WTC11 (cell line): ENCODE data around the gene BPIFB2. TPM values are rescaled to one million over a fixed set of nuclear protein-coding genes. Genes with fewer than 3 reads are reported as not detected.

Source experiments
- ATAC-seq: fragments of 200-7000 bp; cut with Tn5 transposase; 2 replicates; pipeline ENCODE4 v1.10.0; 2021; ENCODE audit warnings: mild to moderate bottlenecking, moderate library complexity
- CTCF ChIA-PET: fragments of 300-600 bp; sonication (Branson Sonifier 250); formaldehyde crosslinking; loops from one replicate; lab custom pipeline; 2021; ENCODE audit warnings: antibody characterized with exemption; lab: Charles Lee
- POLR2A ChIA-PET: fragments of 350-600 bp; sonication (Branson Sonifier 250); formaldehyde crosslinking; loops from one replicate; lab custom pipeline; 2021; ENCODE audit warnings: antibody characterized with exemption; lab: Charles Lee
- DNase-seq: peaks from one replicate; pipeline ENCODE4 v3.0.0; 2021; ENCODE audit warnings: low spot score
- H3K27ac Mint-ChIP-seq: 2 replicates; pipeline ENCODE4 v1.8.0; 2021; ENCODE audit warnings: mixed read lengths
- H3K27me3 Mint-ChIP-seq: 2 replicates; pipeline ENCODE4 v1.8.0; 2021; ENCODE audit warnings: low read depth, mild to moderate bottlenecking, moderate library complexity, mixed read lengths
- H3K36me3 Mint-ChIP-seq: 2 replicates; pipeline ENCODE4 v1.8.0; 2021; ENCODE audit warnings: mixed read lengths
- H3K4me1 Mint-ChIP-seq: 2 replicates; pipeline ENCODE4 v1.8.0; 2022; ENCODE audit warnings: mixed read lengths
- H3K4me3 Mint-ChIP-seq: 2 replicates; pipeline ENCODE4 v1.8.0; 2021; ENCODE audit warnings: mild to moderate bottlenecking, moderate library complexity, mixed read lengths
- H3K9me3 Mint-ChIP-seq: 2 replicates; pipeline ENCODE4 v1.8.0; 2021; ENCODE audit warnings: mixed read lengths
- CREM ChIP-seq: sonication (generic); formaldehyde crosslinking; IDR thresholded peaks from 2 replicates; pipeline ENCODE4 v1.8.1; 2022; ENCODE audit warnings: mild to moderate bottlenecking, missing genetic modification reagents, moderate library complexity
- ETV6 ChIP-seq: sonication (generic); formaldehyde crosslinking; IDR thresholded peaks from 2 replicates; pipeline ENCODE4 v1.8.1; 2022; ENCODE audit warnings: mild to moderate bottlenecking, missing genetic modification reagents
- FOXP1 ChIP-seq: sonication (generic); formaldehyde crosslinking; IDR thresholded peaks from 2 replicates; pipeline ENCODE4 v1.8.0; 2022; ENCODE audit warnings: missing genetic modification reagents, mild to moderate bottlenecking, moderate library complexity, borderline replicate concordance
- GTF2I ChIP-seq: fragments of 250-450 bp; sonication (Bioruptor Pico); conservative IDR thresholded peaks from 2 replicates; pipeline ENCODE4 v1.4.0; 2021; ENCODE audit warnings: mild to moderate bottlenecking
- JUN ChIP-seq: sonication (generic); formaldehyde crosslinking; IDR thresholded peaks from 2 replicates; pipeline ENCODE4 v1.8.0; 2023; ENCODE audit warnings: mild to moderate bottlenecking, missing genetic modification reagents
- NFYB ChIP-seq: sonication (generic); formaldehyde crosslinking; conservative IDR thresholded peaks from 2 replicates; pipeline ENCODE4 v1.8.0; 2022; ENCODE audit warnings: low read depth, missing genetic modification reagents
- NR1H2 ChIP-seq: sonication (generic); formaldehyde crosslinking; IDR thresholded peaks from 2 replicates; pipeline ENCODE4 v1.9.0; 2021; ENCODE audit warnings: mild to moderate bottlenecking, moderate library complexity, missing genetic modification reagents
- SMAD3 ChIP-seq: sonication (generic); formaldehyde crosslinking; IDR thresholded peaks from 2 replicates; pipeline ENCODE4 v1.8.0; 2022; ENCODE audit warnings: missing genetic modification reagents, mild to moderate bottlenecking, borderline replicate concordance
- ZNF121 ChIP-seq: sonication (generic); formaldehyde crosslinking; IDR thresholded peaks from 2 replicates; pipeline ENCODE4 v1.8.0; 2023; ENCODE audit warnings: missing genetic modification reagents
- total RNA-seq: library from RNA; stranded (reverse); gene quantifications from 3 replicates; pipeline ENCODE4 v1.2.3, GENCODE V29; 2021
- TF ChIP-seq, protein P1 (sequence below): sonication (generic); formaldehyde crosslinking; IDR thresholded peaks from 2 replicates; pipeline ENCODE4 v1.8.0; 2022; ENCODE audit warnings: mild to moderate bottlenecking, missing genetic modification reagents
- TF ChIP-seq, protein P2 (sequence below): fragments of 250-450 bp; sonication (Bioruptor Pico); IDR thresholded peaks from 2 replicates; pipeline ENCODE4 v1.9.0; 2021; ENCODE audit warnings: moderate library complexity, mild to moderate bottlenecking, inconsistent platforms, borderline replicate concordance
- TF ChIP-seq, protein P3 (sequence below): sonication (generic); formaldehyde crosslinking; IDR thresholded peaks from 2 replicates; pipeline ENCODE4 v1.8.1; 2023; ENCODE audit warnings: mild to moderate bottlenecking, missing genetic modification reagents
- TF ChIP-seq, protein P4 (sequence below): sonication (generic); formaldehyde crosslinking; IDR thresholded peaks from 2 replicates; pipeline ENCODE4 v1.8.1; 2023; ENCODE audit warnings: mild to moderate bottlenecking, missing genetic modification reagents, borderline replicate concordance
- TF ChIP-seq, protein P5 (sequence below): fragments of 200-600 bp; IDR thresholded peaks from 2 replicates; pipeline ENCODE4 v1.8.0; 2022; ENCODE audit warnings: antibody characterized with exemption
- TF ChIP-seq, protein P6 (sequence below): sonication (generic); formaldehyde crosslinking; IDR thresholded peaks from 2 replicates; pipeline ENCODE4 v1.8.0; 2023; ENCODE audit warnings: missing genetic modification reagents

The BPIFB2 gene
- total RNA-seq, 1 experiment from 2014 or later, result 0.09 TPM

DNA sequence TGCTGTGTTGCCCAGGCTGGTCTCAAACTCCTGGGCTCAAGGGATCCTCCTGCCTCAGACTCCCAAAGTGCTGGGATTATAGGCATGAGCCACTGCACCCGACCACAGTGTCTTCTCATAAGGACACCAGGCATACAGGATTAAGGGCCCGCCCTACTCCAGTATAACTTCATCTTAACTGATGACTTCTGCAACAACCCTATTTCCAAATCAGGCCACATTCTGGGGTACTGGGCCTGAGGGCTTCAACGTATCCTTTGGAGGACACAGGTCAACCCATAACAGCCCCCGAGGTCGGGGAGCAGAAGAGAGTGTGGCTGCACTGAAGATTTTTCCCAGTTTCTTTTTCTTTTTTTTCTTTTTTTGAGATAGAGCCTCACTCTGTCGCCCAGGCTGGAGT is 42.9 kb upstream of the BPIFB2 start:
- Mint-ChIP-seq H3K4me1 (peaks cover under 1% of the 10 kb centered on the region), H3K9me3 (no peaks in the 10 kb centered on the region)
- DNase-seq, result no peak
- CTCF ChIA-PET, result no interaction called here
- POLR2A ChIA-PET, result no interaction called here
- TF ChIP-seq ETV6 (CRISPR knock-in tag) (no peak), GTF2I (CRISPR knock-in tag) (no peak), FOXP1 (CRISPR knock-in tag) (no peak), SMAD3 (no peak), NR1H2 (no peak)
- TF ChIP-seq, protein P1, sequence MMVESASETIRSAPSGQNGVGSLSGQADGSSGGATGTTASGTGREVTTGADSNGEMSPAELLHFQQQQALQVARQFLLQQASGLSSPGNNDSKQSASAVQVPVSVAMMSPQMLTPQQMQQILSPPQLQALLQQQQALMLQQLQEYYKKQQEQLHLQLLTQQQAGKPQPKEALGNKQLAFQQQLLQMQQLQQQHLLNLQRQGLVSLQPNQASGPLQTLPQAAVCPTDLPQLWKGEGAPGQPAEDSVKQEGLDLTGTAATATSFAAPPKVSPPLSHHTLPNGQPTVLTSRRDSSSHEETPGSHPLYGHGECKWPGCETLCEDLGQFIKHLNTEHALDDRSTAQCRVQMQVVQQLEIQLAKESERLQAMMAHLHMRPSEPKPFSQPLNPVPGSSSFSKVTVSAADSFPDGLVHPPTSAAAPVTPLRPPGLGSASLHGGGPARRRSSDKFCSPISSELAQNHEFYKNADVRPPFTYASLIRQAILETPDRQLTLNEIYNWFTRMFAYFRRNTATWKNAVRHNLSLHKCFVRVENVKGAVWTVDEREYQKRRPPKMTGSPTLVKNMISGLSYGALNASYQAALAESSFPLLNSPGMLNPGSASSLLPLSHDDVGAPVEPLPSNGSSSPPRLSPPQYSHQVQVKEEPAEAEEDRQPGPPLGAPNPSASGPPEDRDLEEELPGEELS (CRISPR knock-in tag), result no peak
- TF ChIP-seq, all 79 proteins: peak for 0
- ATAC-seq, result no peak
- Mint-ChIP-seq H3K4me3 (no peak overlapping the region), H3K36me3 (no peaks in the 10 kb centered on the region), H3K27ac (no peak overlapping the region), H3K27me3 (no peaks in the 10 kb centered on the region; the same call in 1 of the 2 replicates)

DNA sequence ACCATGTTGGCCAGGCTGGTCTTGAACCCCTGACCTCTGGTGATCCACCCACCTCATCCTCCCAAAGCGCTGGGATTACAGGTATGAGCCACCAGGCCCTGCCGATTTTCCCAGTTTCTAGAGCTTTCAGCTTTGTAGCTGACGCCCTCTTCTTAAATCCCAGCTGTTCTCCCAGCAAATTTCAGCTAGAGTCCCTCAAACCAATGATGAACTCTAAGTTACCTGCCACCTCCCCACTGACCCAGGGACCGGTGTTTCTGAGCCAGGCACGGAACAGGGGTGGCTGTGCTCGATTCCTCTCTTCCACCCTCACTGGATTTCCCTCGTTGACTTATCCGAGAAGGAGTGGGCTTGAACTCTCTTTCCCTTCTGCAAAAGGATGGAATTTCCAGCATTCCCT is 42.4 kb upstream of the BPIFB2 start:
- Mint-ChIP-seq H3K27me3 (no peaks in the 10 kb centered on the region; the same call in none of the 2 replicates), H3K4me3 (no peak overlapping the region), H3K36me3 (no peaks in the 10 kb centered on the region), H3K27ac (no peak overlapping the region), H3K9me3 (no peaks in the 10 kb centered on the region), H3K4me1 (no peaks in the 10 kb centered on the region)
- ChIA-PET POLR2A (no interaction called here), CTCF (no interaction called here)
- peak; percentile 2 for DNase-seq
- TF ChIP-seq NFYB (CRISPR knock-in tag) (no peak), CREM (CRISPR knock-in tag) (no peak), JUN (CRISPR knock-in tag) (no peak), ZNF121 (CRISPR knock-in tag) (no peak)
- TF ChIP-seq, protein P2, sequence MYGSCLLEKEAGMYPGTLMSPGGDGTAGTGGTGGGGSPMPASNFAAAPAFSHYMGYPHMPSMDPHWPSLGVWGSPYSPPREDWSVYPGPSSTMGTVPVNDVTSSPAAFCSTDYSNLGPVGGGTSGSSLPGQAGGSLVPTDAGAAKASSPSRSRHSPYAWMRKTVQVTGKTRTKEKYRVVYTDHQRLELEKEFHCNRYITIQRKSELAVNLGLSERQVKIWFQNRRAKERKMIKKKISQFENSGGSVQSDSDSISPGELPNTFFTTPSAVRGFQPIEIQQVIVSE (CRISPR knock-in tag), result no peak
- TF ChIP-seq, protein P3, sequence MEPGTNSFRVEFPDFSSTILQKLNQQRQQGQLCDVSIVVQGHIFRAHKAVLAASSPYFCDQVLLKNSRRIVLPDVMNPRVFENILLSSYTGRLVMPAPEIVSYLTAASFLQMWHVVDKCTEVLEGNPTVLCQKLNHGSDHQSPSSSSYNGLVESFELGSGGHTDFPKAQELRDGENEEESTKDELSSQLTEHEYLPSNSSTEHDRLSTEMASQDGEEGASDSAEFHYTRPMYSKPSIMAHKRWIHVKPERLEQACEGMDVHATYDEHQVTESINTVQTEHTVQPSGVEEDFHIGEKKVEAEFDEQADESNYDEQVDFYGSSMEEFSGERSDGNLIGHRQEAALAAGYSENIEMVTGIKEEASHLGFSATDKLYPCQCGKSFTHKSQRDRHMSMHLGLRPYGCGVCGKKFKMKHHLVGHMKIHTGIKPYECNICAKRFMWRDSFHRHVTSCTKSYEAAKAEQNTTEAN, result no peak
- TF ChIP-seq, protein P4, sequence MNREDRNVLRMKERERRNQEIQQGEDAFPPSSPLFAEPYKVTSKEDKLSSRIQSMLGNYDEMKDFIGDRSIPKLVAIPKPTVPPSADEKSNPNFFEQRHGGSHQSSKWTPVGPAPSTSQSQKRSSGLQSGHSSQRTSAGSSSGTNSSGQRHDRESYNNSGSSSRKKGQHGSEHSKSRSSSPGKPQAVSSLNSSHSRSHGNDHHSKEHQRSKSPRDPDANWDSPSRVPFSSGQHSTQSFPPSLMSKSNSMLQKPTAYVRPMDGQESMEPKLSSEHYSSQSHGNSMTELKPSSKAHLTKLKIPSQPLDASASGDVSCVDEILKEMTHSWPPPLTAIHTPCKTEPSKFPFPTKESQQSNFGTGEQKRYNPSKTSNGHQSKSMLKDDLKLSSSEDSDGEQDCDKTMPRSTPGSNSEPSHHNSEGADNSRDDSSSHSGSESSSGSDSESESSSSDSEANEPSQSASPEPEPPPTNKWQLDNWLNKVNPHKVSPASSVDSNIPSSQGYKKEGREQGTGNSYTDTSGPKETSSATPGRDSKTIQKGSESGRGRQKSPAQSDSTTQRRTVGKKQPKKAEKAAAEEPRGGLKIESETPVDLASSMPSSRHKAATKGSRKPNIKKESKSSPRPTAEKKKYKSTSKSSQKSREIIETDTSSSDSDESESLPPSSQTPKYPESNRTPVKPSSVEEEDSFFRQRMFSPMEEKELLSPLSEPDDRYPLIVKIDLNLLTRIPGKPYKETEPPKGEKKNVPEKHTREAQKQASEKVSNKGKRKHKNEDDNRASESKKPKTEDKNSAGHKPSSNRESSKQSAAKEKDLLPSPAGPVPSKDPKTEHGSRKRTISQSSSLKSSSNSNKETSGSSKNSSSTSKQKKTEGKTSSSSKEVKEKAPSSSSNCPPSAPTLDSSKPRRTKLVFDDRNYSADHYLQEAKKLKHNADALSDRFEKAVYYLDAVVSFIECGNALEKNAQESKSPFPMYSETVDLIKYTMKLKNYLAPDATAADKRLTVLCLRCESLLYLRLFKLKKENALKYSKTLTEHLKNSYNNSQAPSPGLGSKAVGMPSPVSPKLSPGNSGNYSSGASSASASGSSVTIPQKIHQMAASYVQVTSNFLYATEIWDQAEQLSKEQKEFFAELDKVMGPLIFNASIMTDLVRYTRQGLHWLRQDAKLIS (CRISPR knock-in tag), result no peak
- TF ChIP-seq, protein P5, sequence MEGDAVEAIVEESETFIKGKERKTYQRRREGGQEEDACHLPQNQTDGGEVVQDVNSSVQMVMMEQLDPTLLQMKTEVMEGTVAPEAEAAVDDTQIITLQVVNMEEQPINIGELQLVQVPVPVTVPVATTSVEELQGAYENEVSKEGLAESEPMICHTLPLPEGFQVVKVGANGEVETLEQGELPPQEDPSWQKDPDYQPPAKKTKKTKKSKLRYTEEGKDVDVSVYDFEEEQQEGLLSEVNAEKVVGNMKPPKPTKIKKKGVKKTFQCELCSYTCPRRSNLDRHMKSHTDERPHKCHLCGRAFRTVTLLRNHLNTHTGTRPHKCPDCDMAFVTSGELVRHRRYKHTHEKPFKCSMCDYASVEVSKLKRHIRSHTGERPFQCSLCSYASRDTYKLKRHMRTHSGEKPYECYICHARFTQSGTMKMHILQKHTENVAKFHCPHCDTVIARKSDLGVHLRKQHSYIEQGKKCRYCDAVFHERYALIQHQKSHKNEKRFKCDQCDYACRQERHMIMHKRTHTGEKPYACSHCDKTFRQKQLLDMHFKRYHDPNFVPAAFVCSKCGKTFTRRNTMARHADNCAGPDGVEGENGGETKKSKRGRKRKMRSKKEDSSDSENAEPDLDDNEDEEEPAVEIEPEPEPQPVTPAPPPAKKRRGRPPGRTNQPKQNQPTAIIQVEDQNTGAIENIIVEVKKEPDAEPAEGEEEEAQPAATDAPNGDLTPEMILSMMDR, result no peak
- TF ChIP-seq, protein P6, sequence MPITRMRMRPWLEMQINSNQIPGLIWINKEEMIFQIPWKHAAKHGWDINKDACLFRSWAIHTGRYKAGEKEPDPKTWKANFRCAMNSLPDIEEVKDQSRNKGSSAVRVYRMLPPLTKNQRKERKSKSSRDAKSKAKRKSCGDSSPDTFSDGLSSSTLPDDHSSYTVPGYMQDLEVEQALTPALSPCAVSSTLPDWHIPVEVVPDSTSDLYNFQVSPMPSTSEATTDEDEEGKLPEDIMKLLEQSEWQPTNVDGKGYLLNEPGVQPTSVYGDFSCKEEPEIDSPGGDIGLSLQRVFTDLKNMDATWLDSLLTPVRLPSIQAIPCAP (CRISPR knock-in tag), result no peak
- ATAC-seq, result no peak
